HCT116 (cell line): Measurements from ENCODE around the gene ABCC10. TPM values are rescaled to one million over a fixed set of nuclear protein-coding genes. Genes with fewer than 3 reads are reported as not detected.

Experiments used
- ATAC-seq: fragments of 200-7000 bp; cut with Tn5 transposase; 2 replicates; pipeline ENCODE4 v1.9.1; 2020; ENCODE audit warnings: mild to moderate bottlenecking, moderate library complexity
- BruUV-seq: library from RNA; stranded (reverse); fragments of 400-500 nt; replicated peaks from 2 replicates; lab custom pipeline; 2021; lab: Mats Ljungman, UMichigan
- CTCF ChIA-PET: fragments of 300-600 bp; sonication (Branson Sonifier 250); formaldehyde crosslinking; loops from one replicate; lab custom pipeline; 2021; ENCODE audit warnings: antibody characterized with exemption; lab: Charles Lee
- POLR2A ChIA-PET: fragments of 300-600, 350-600 bp; sonication (Branson Sonifier 250); formaldehyde crosslinking; loops from one replicate; lab custom pipeline; 2021; ENCODE audit warnings: antibody characterized with exemption; lab: Charles Lee
- RAD21 ChIA-PET, 2 experiments: fragments of 300-600 bp; sonication (Branson Sonifier 250); formaldehyde crosslinking; loops; one replicate each; lab custom pipeline; 2023; ENCODE audit warnings: low total read pairs in 2 of 2; ENCODE audit not compliant: uncharacterized antibody in 2 of 2, unreplicated experiment in 2 of 2, low non-redundant PET in 1 of 2; lab: Charles Lee
- DNase-seq: peaks from one replicate; pipeline ENCODE4 v3.0.0-alpha.2; 2010; ENCODE audit warnings: low read depth, low spot score
- H2AFZ ChIP-seq: fragments of 200-600 bp; shearing (Covaris generic), sonication (generic); 2 replicates; pipeline ENCODE4 v1.6.1; 2017; ENCODE audit warnings: low read depth, mixed run types, mixed read lengths, antibody characterized with exemption, low read length; ENCODE audit not compliant: poor library complexity, severe bottlenecking
- H3K27ac ChIP-seq: 2 replicates; pipeline ENCODE4 v1.5.1; 2012; ENCODE audit warnings: low read depth, low read length
- H3K27me3 ChIP-seq: fragments of 200-600 bp; sonication (generic); 2 replicates; pipeline ENCODE4 v1.6.1; 2016; ENCODE audit warnings: mixed run types, low read length, mixed read lengths; ENCODE audit not compliant: insufficient read depth
- H3K36me3 ChIP-seq, 2 experiments: fragments of 200-500 bp in 1 of 2; fragments of 200-600 bp in 1 of 2; sonication (Bioruptor generic) in 1 of 2; sonication (generic) in 1 of 2; 2 replicates each; pipeline versions ENCODE4 v1.5.1 to v1.6.1; 2014 to 2016; ENCODE audit warnings: low read length in 2 of 2, inconsistent platforms in 1 of 2, mixed read lengths in 1 of 2, mixed run types in 1 of 2; ENCODE audit not compliant: insufficient read depth in 2 of 2, control insufficient read depth in 1 of 2
- H3K4me1 ChIP-seq, 2 experiments: fragments of 200-600 bp in 1 of 2; sonication (generic) in 1 of 2; 2 replicates each; pipeline versions ENCODE4 v1.5.1 to v1.6.1; 2012 to 2017; ENCODE audit warnings: low read length in 2 of 2, inconsistent platforms in 1 of 2, mild to moderate bottlenecking in 1 of 2, mixed read lengths in 1 of 2, mixed run types in 1 of 2, moderate library complexity in 1 of 2; ENCODE audit not compliant: insufficient read depth in 2 of 2, control insufficient read depth in 1 of 2
- H3K4me2 ChIP-seq: fragments of 200-600 bp; sonication (generic); 2 replicates; pipeline ENCODE4 v1.6.1; 2017; ENCODE audit warnings: mixed run types, low read length, mixed read lengths
- H3K4me3 ChIP-seq, 2 experiments: fragments of 200-600 bp in 1 of 2; sonication (generic) in 1 of 2; replicated peaks in 1 of 2; 2 replicates each; pipeline ENCODE4 v1.5.1; 2011 to 2016; ENCODE audit warnings: low read length in 2 of 2, control low read depth in 1 of 2, low read depth in 1 of 2, mild to moderate bottlenecking in 1 of 2, mixed read lengths in 1 of 2, mixed run types in 1 of 2
- H3K79me2 ChIP-seq: fragments of 200-600 bp; sonication (generic); 2 replicates; pipeline ENCODE4 v1.6.1; 2017; ENCODE audit warnings: mild to moderate bottlenecking, mixed run types, low read length, moderate library complexity, mixed read lengths; ENCODE audit not compliant: insufficient read depth
- H3K9ac ChIP-seq: fragments of 200-600 bp; sonication (generic); 2 replicates; pipeline ENCODE4 v1.6.1; 2016; ENCODE audit warnings: low read length, mixed read lengths
- H3K9me2 ChIP-seq: fragments of 200-600 bp; sonication (generic), shearing (Covaris generic); 2 replicates; pipeline ENCODE4 v1.6.1; 2017; ENCODE audit warnings: mixed run types, mild to moderate bottlenecking, moderate library complexity; ENCODE audit not compliant: insufficient read depth
- H3K9me3 ChIP-seq, 2 experiments: fragments of 200-500 bp in 1 of 2; fragments of 200-600 bp in 1 of 2; sonication (Bioruptor generic) in 1 of 2; sonication (generic) in 1 of 2; 2 replicates each; pipeline ENCODE4 v1.6.1; 2014 to 2017; ENCODE audit warnings: low read length in 2 of 2, mixed read lengths in 2 of 2, inconsistent platforms in 1 of 2, low read depth in 1 of 2, mild to moderate bottlenecking in 1 of 2, mixed run types in 1 of 2, moderate library complexity in 1 of 2; ENCODE audit not compliant: control insufficient read depth in 1 of 2, insufficient read depth in 1 of 2
- H4K20me1 ChIP-seq: fragments of 200-600 bp; sonication (generic), shearing (Covaris generic); 2 replicates; pipeline ENCODE4 v1.6.1; 2017; ENCODE audit warnings: mixed run types, mild to moderate bottlenecking, moderate library complexity; ENCODE audit not compliant: insufficient read depth
- ATF3 ChIP-seq: IDR thresholded peaks from 2 replicates; pipeline ENCODE4 v1.6.1; 2012
- CBX3 ChIP-seq: IDR thresholded peaks from 2 replicates; pipeline ENCODE4 v1.6.1; 2012; ENCODE audit warnings: low read depth
- CTCF ChIP-seq, 3 experiments: fragments of 200-600 bp in 1 of 3; sonication (generic) in 1 of 3; IDR thresholded peaks in 2 of 3; conservative IDR thresholded peaks in 1 of 3; 2 replicates each; pipeline ENCODE4 v1.5.1; 2012 to 2017; ENCODE audit warnings: low read depth in 2 of 3, low read length in 2 of 3, antibody characterized with exemption in 1 of 3, borderline replicate concordance in 1 of 3, control low read depth in 1 of 3, mild to moderate bottlenecking in 1 of 3, mixed read lengths in 1 of 3, mixed run types in 1 of 3, moderate library complexity in 1 of 3; ENCODE audit not compliant: insufficient read depth in 1 of 3
- ELF1 ChIP-seq: IDR thresholded peaks from 2 replicates; pipeline ENCODE4 v1.6.1; 2012; ENCODE audit warnings: low read depth, borderline replicate concordance
- EZH2 ChIP-seq: fragments of 200-600 bp; sonication (generic); IDR thresholded peaks from 2 replicates; pipeline ENCODE4 v1.6.1; 2017; ENCODE audit warnings: antibody characterized with exemption, mixed run types
- JUND ChIP-seq: IDR thresholded peaks from 2 replicates; pipeline ENCODE4 v1.6.1; 2012
- MAX ChIP-seq: IDR thresholded peaks from 2 replicates; pipeline ENCODE4 v1.6.1; 2012
- POLR2A ChIP-seq: IDR thresholded peaks from 2 replicates; pipeline ENCODE4 v1.7.0; 2011; ENCODE audit warnings: borderline replicate concordance; ENCODE audit not compliant: insufficient read depth, insufficient read length; ENCODE audit errors: extremely low read depth
- RAD21 ChIP-seq: IDR thresholded peaks from 2 replicates; pipeline ENCODE4 v1.6.1; 2012; ENCODE audit warnings: low read depth, mild to moderate bottlenecking
- REST ChIP-seq: IDR thresholded peaks from 2 replicates; pipeline ENCODE4 v1.6.1; 2012; ENCODE audit warnings: low read depth
- SIN3A ChIP-seq: IDR thresholded peaks from 2 replicates; pipeline ENCODE4 v1.6.1; 2012; ENCODE audit warnings: low read depth
- SP1 ChIP-seq: IDR thresholded peaks from 2 replicates; pipeline ENCODE4 v1.6.1; 2012; ENCODE audit warnings: low read depth
- ZNF274 ChIP-seq: fragments of 200-500 bp; sonication (Bioruptor generic); IDR thresholded peaks from 2 replicates; pipeline ENCODE4 v1.6.1; 2014; ENCODE audit warnings: mild to moderate bottlenecking, low read depth, low read length, inconsistent platforms
- intact Hi-C: fragments of 100-400 bp; cut with micrococcal nuclease; formaldehyde crosslinking; loops from 2 replicates; pipeline ENCODE4 v1.10.0; 2022
- total RNA-seq: library from RNA; stranded (reverse); gene quantifications from one replicate; pipeline ENCODE4 v1.2.1, GENCODE V29; 2021; ENCODE audit not compliant: unreplicated experiment

ABCC10 gene
- total RNA-seq, 1 experiment from 2014 or later = 29.9 TPM

GRCh38 chr6:43471399-43471798, 44.1 kb downstream of the ABCC10 start:
- Histone ChIP-seq H3K36me3 (no peaks in the 10 kb centered on the region), H3K4me1 (peaks cover 18 to 21% of the 10 kb centered on the region in 2 experiments), H3K27me3 (no peaks in the 10 kb centered on the region), H3K9ac (no peak overlapping the region), H3K4me2 (peak overlapping the region; percentile 36; the same call in 1 of the 2 replicates), H3K4me3 (no peak overlapping the region), H3K9me2 (no peaks in the 10 kb centered on the region), H3K27ac (no peak overlapping the region), H4K20me1 (no peaks in the 10 kb centered on the region), H3K9me3 (no peaks in the 10 kb centered on the region), H2AFZ (peak overlapping the region; percentile 22), H3K79me2 (no peaks in the 10 kb centered on the region)
- CTCF ChIA-PET = interaction anchor here (1.1 kb wide), 1 partner anchor 14 kb away, joined by 3 read pairs; no protein-coding TSS in a partner anchor
- TF ChIP-seq SP1 (no peak), ATF3 (no peak), MAX (no peak)
- RAD21 ChIA-PET = no interaction called here
- DNase-seq (no peak), ATAC-seq (no peak)
- intact Hi-C loops = no loop called here
- POLR2A ChIA-PET = interaction anchor here (0.7 kb wide), 1 partner anchor 300 kb away, joined by 8 read pairs; no protein-coding TSS in a partner anchor
- no TSS peak for BruUV-seq

- intact Hi-C loops = no loop called here
- Histone ChIP-seq H3K36me3 (no peaks in the 10 kb centered on the region), H3K4me2 (no peak overlapping the region), H3K9me3 (no peaks in the 10 kb centered on the region), H3K4me1 (peaks cover 18 to 27% of the 10 kb centered on the region in 2 experiments), H3K79me2 (0 out of 2 replicates have a peak, but pooled peaks cover under 1% of the 10 kb centered on the region), H3K4me3 (no peak overlapping the region), H3K9ac (no peak overlapping the region), H3K27ac (no peak overlapping the region), H4K20me1 (no peaks in the 10 kb centered on the region), H3K27me3 (no peaks in the 10 kb centered on the region), H3K9me2 (no peaks in the 10 kb centered on the region), H2AFZ (no peak overlapping the region)
- ChIA-PET POLR2A (no interaction called here), CTCF (no interaction called here), RAD21 (no interaction called here)
- DNase-seq (no peak), ATAC-seq (no peak)
- no TSS peak for BruUV-seq
- TF ChIP-seq RAD21 = no peak
- TF ChIP-seq ZNF274 = no peak
- no peak for TF ChIP-seq SIN3A
- no peak for TF ChIP-seq POLR2A
- TF ChIP-seq JUND = no peak
- no peak for TF ChIP-seq SP1
- no peak for TF ChIP-seq ELF1
- TF ChIP-seq EZH2 = no peak
- TF ChIP-seq CTCF (IDR thresholded peaks at IDR 0.05 in 2 of 3, conservative IDR thresholded peaks at IDR 0.05 in 1 of 3; ENCODE audit: borderline replicate concordance in 1 of 3, insufficient read depth in 1 of 3, low read depth in 2 of 3, low read length in 2 of 3) = no peak
- no peak for TF ChIP-seq REST
- TF ChIP-seq CBX3 = no peak
- TF ChIP-seq MAX = no peak
Observed at GRCh38 chr6:43472515-43472914, 45.2 kb downstream of the ABCC10 start.
